ENCODE data around the gene EMD.

EMD gene

GRCh38 chrX:154352012-154352401, 27.1 kb upstream of the EMD start:
- no peaks in the 10 kb centered on the region for H3K4me1 ChIP-seq (ENCODE audit: low read length)
- H3K4me3 ChIP-seq (ENCODE audit: low read length), result no peak overlapping the region
- TF ChIP-seq EZH2 (optimal IDR thresholded peaks at IDR 0.05; ENCODE audit: low read depth, low read length) (no peak), EZH2phosphoT487 (IDR thresholded peaks at IDR 0.05; ENCODE audit: low read length) (no peak), CTCF (IDR thresholded peaks at IDR 0.05; ENCODE audit: low read length) (no peak)
- DNase-seq, result no peak
- H3K9ac ChIP-seq (ENCODE audit: low read length), result no peak overlapping the region
- no peaks in the 10 kb centered on the region for H3K9me2 ChIP-seq (replicated peaks; ENCODE audit: insufficient read depth, low read length)
- H3K27ac ChIP-seq (ENCODE audit: low read length), result no peak overlapping the region
- no peaks in the 10 kb centered on the region for H3K36me3 ChIP-seq (replicated peaks; ENCODE audit: insufficient read depth, low read length)
- H3K27me3 ChIP-seq (replicated peaks; ENCODE audit: insufficient read depth, low read length), result no peaks in the 10 kb centered on the region
- H3K9me3 ChIP-seq (replicated peaks; ENCODE audit: insufficient read depth, low read length), result no peaks in the 10 kb centered on the region
- H3F3A ChIP-seq (ENCODE audit: insufficient read depth, low read length), result no peaks in the 10 kb centered on the region
- H3K79me2 ChIP-seq (ENCODE audit: low read length), result no peaks in the 10 kb centered on the region
- H3K4me2 ChIP-seq (ENCODE audit: low read depth, low read length), result no peak overlapping the region
- no peaks in the 10 kb centered on the region for H4K20me1 ChIP-seq (ENCODE audit: insufficient read depth, low read length)
- H2AFZ ChIP-seq (ENCODE audit: low read length), result no peak overlapping the region

- H3F3A ChIP-seq (ENCODE audit: insufficient read depth, low read length), result no peaks in the 10 kb centered on the region
- no peaks in the 10 kb centered on the region for H3K4me1 ChIP-seq (ENCODE audit: low read length)
- DNase-seq, result no peak
- no peak overlapping the region for H3K4me2 ChIP-seq (ENCODE audit: low read depth, low read length)
- no peaks in the 10 kb centered on the region for H3K36me3 ChIP-seq (replicated peaks; ENCODE audit: insufficient read depth, low read length)
- H3K9ac ChIP-seq (ENCODE audit: low read length), result no peak overlapping the region
- H4K20me1 ChIP-seq (ENCODE audit: insufficient read depth, low read length), result no peaks in the 10 kb centered on the region
- TF ChIP-seq EZH2 (optimal IDR thresholded peaks at IDR 0.05; ENCODE audit: low read depth, low read length) (no peak), EZH2phosphoT487 (IDR thresholded peaks at IDR 0.05; ENCODE audit: low read length) (no peak), CTCF (IDR thresholded peaks at IDR 0.05; ENCODE audit: low read length) (no peak)
- no peaks in the 10 kb centered on the region for H3K27me3 ChIP-seq (replicated peaks; ENCODE audit: insufficient read depth, low read length)
- H3K9me3 ChIP-seq (replicated peaks; ENCODE audit: insufficient read depth, low read length), result no peaks in the 10 kb centered on the region
- no peak overlapping the region for H2AFZ ChIP-seq (ENCODE audit: low read length)
- H3K27ac ChIP-seq (ENCODE audit: low read length), result no peak overlapping the region
- H3K79me2 ChIP-seq (ENCODE audit: low read length), result no peaks in the 10 kb centered on the region
- no peaks in the 10 kb centered on the region for H3K9me2 ChIP-seq (replicated peaks; ENCODE audit: insufficient read depth, low read length)
- H3K4me3 ChIP-seq (ENCODE audit: low read length), result no peak overlapping the region
Measured at GRCh38 chrX:154352466-154352865, 26.6 kb upstream of the EMD start.

- H3K79me2 ChIP-seq (ENCODE audit: low read length), result no peaks in the 10 kb centered on the region
- H3K4me1 ChIP-seq (ENCODE audit: low read length), result no peaks in the 10 kb centered on the region
- no peak overlapping the region for H3K9ac ChIP-seq (ENCODE audit: low read length)
- no peak for DNase-seq
- no peaks in the 10 kb centered on the region for H3F3A ChIP-seq (ENCODE audit: insufficient read depth, low read length)
- H3K9me3 ChIP-seq (replicated peaks; ENCODE audit: insufficient read depth, low read length), result no peaks in the 10 kb centered on the region
- no peaks in the 10 kb centered on the region for H4K20me1 ChIP-seq (ENCODE audit: insufficient read depth, low read length)
- no peaks in the 10 kb centered on the region for H3K9me2 ChIP-seq (replicated peaks; ENCODE audit: insufficient read depth, low read length)
- H3K27me3 ChIP-seq (replicated peaks; ENCODE audit: insufficient read depth, low read length), result no peaks in the 10 kb centered on the region
- H3K27ac ChIP-seq (ENCODE audit: low read length), result no peak overlapping the region
- TF ChIP-seq EZH2 (optimal IDR thresholded peaks at IDR 0.05; ENCODE audit: low read depth, low read length), result no peak
- no peak for TF ChIP-seq CTCF (IDR thresholded peaks at IDR 0.05; ENCODE audit: low read length)
- no peak for TF ChIP-seq EZH2phosphoT487 (IDR thresholded peaks at IDR 0.05; ENCODE audit: low read length)
- H2AFZ ChIP-seq (ENCODE audit: low read length), result no peak overlapping the region
- H3K4me3 ChIP-seq (ENCODE audit: low read length), result no peak overlapping the region
- H3K4me2 ChIP-seq (ENCODE audit: low read depth, low read length), result no peak overlapping the region
- H3K36me3 ChIP-seq (replicated peaks; ENCODE audit: insufficient read depth, low read length), result no peaks in the 10 kb centered on the region
Measured at GRCh38 chrX:154353172-154353843, 25.8 kb upstream of the EMD start.

Data from MM.1S (cell line).